Hematopoietic multipotent progenitor cell treated with erythropoietin and hydrocortisone succinate and interleukin-3 and kit ligand, for 4 days (in vitro differentiated cells): Measurements from ENCODE around the gene DPP3.
"Not testable (repeated sequence)": the region's sequence is repeated elsewhere in the genome, so short reads cannot be mapped to it uniquely, and the experiment has no call there.

Source experiments
- DNase-seq: peaks from one replicate; pipeline ENCODE4 v3.0.0-alpha.2; 2015

DPP3 gene

GRCh38 chr11:66539170-66539869 lies 59.1 kb downstream of the DPP3 start:
- DNase-seq = no peak

- DNase-seq = no peak
Observed at GRCh38 chr11:66539870-66540213, 59.6 kb downstream of the DPP3 start.

- peak; percentile 28 for DNase-seq
Observed at GRCh38 chr11:66540598-66540997, 60.4 kb downstream of the DPP3 start.

GRCh38 chr11:66541892-66542291 lies 61.7 kb downstream of the DPP3 start:
- no peak for DNase-seq

GRCh38 chr11:66542362-66542761 lies 62.1 kb downstream of the DPP3 start:
- peak; percentile 18 for DNase-seq

- peak; percentile 93 for DNase-seq
Observed at GRCh38 chr11:66543263-66544107, 63.3 kb downstream of the DPP3 start.

- DNase-seq = not testable (repeated sequence)
Observed at GRCh38 chr11:66544952-66545351, 64.7 kb downstream of the DPP3 start.

GRCh38 chr11:66545701-66546367 lies 65.6 kb downstream of the DPP3 start, which contains the start of gene ZDHHC24:
Gene ZDHHC24 (minus strand): TSS chr11:66546048. CDS start chr11:66546003, 45 bp downstream.
- DNase-seq = peak; percentile 98

- peak; percentile 11 for DNase-seq
Observed at GRCh38 chr11:66546368-66546965, 66.2 kb downstream of the DPP3 start, which contains the start of gene ACTN3. Gene ACTN3 (plus strand): TSS chr11:66546903. CDS start chr11:66546938, 35 bp downstream.

GRCh38 chr11:66546966-66547661 lies 66.9 kb downstream of the DPP3 start:
- DNase-seq = no peak

GRCh38 chr11:66547662-66548009 lies 67.4 kb downstream of the DPP3 start:
- no peak for DNase-seq

GRCh38 chr11:66548041-66548440 lies 67.8 kb downstream of the DPP3 start:
- DNase-seq = no peak

GRCh38 chr11:66548774-66549630 lies 68.8 kb downstream of the DPP3 start:
- no peak for DNase-seq

- DNase-seq = no peak
Observed at GRCh38 chr11:66549696-66550095, 69.5 kb downstream of the DPP3 start.

- no peak for DNase-seq
Observed at GRCh38 chr11:66550887-66551286, 70.7 kb downstream of the DPP3 start.

- DNase-seq = no peak
Observed at GRCh38 chr11:66554602-66555001, 74.4 kb downstream of the DPP3 start.

GRCh38 chr11:66555416-66555815 lies 75.2 kb downstream of the DPP3 start:
- DNase-seq = no peak

- no peak for DNase-seq
Observed at GRCh38 chr11:66556086-66556485, 75.9 kb downstream of the DPP3 start.

- DNase-seq = no peak
Observed at GRCh38 chr11:66557733-66558326, 77.6 kb downstream of the DPP3 start.
